Measurements from ENCODE around the gene EIF1.

GRCh38 chr17:41705271-41705991 lies 16.7 kb downstream of the EIF1 start:
- no peak for TF ChIP-seq CTCF (IDR thresholded peaks at IDR 0.05)
- TF ChIP-seq POLR2A (IDR thresholded peaks at IDR 0.05): no peak
- TF ChIP-seq EP300 (IDR thresholded peaks at IDR 0.05): no peak
- TF ChIP-seq POLR2AphosphoS5 (IDR thresholded peaks at IDR 0.05): no peak
